ENCODE results near the gene ERICH2. TPM values are rescaled to one million over a fixed set of nuclear protein-coding genes. Genes with fewer than 3 reads are reported as not detected.

Gene ERICH2
- total RNA-seq, 1 experiment from 2014 or later, result 2.1 TPM

GRCh38 chr2:170761572-170761971 is 8.6 kb upstream of the ERICH2 start:
- in situ Hi-C loops (cut with HindIII; ENCODE audit: low sequenced_read_pairs), result no loop called here
- no peak for DNase-seq (ENCODE audit: low spot score)

DNA sequence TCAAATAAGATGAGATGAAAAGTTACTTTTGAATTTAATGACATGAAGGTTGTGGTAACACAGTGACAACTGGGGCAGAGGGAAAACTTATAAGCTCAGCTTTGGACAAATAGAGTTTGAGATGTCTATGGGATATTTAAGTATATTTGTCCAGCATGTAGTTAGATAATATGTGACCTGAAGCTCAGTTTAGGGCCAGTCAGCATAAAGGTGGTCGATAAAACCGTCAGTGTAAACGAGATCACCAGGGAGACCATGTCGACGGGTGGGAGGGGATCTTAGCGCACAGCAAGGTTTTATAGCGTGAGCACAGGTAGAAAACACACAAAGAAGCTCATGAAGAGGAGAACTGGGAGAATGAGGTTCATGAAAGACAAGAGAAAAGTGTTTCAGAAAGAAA is 7.4 kb upstream of the ERICH2 start:
- no peak for DNase-seq (ENCODE audit: low spot score)
- in situ Hi-C loops (cut with HindIII; ENCODE audit: low sequenced_read_pairs), result no loop called here

DNA sequence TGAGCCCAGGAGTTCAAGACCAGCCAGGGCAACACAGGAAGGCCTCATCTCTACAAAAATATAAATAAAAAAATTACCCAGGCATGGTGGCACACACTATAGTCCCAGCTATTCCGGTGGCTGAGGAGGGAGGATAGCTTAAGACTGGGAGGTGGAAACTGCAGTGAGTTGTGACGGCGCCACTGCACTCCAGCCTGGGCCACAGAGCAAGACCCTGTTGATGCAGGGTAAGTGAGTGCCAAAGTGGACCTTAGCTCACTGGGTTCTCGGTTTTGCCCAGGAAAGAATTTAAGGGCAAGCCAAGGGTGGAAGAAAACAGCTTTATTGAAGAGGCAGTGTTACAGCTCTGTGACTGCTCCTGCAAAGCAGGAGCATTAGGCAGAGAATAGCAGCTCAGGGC is 6.9 kb upstream of the ERICH2 start:
- DNase-seq (ENCODE audit: low spot score), result no peak
- in situ Hi-C loops (cut with HindIII; ENCODE audit: low sequenced_read_pairs), result no loop called here

DNA sequence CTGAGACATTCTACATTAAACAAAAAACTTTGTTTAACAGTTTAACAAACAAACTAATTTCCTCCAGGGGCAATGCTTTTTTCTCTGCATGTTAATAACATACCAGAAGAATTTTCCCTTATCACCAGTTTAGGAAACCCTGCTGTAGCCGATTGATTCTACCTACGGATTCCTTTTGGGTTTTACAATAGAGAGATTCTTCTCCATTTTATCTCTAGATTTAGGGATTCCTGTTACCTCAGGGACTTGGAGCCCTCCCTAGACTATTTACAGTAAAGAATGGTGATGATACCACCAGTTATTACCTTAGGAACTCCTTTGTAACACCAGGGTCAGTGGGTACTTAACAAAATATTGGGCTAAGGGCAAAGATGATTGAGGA is 5.3 kb upstream of the ERICH2 start:
- no peak for DNase-seq (ENCODE audit: low spot score)
- in situ Hi-C loops (cut with HindIII; ENCODE audit: low sequenced_read_pairs), result no loop called here

DNA sequence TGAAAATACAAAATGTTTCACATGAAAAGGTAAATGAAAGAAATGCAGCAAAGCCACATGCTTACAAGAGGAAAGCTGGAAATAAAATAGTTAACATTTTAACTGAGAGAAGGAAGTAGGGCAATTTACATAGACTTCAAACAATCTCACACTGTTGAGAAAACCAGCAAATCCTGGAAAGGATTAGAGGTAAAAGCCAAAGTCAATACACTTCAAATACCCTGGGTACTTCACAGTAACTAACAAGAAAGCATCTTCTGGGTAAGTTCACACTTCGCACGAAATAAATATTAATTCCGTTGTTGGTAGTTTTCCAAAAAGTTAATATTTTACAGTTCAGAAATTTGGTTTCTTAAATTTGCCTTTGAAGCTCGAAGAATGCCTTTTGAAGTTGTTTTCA is 3.5 kb upstream of the ERICH2 start:
- in situ Hi-C loops (cut with HindIII; ENCODE audit: low sequenced_read_pairs), result no loop called here
- no peak for DNase-seq (ENCODE audit: low spot score)

GRCh38 chr2:170770606-170771420 is 635 bp downstream of the ERICH2 start:
- DNase-seq (ENCODE audit: low spot score), result peak; percentile 23
- in situ Hi-C loops (cut with HindIII; ENCODE audit: low sequenced_read_pairs), result no loop called here

DNA sequence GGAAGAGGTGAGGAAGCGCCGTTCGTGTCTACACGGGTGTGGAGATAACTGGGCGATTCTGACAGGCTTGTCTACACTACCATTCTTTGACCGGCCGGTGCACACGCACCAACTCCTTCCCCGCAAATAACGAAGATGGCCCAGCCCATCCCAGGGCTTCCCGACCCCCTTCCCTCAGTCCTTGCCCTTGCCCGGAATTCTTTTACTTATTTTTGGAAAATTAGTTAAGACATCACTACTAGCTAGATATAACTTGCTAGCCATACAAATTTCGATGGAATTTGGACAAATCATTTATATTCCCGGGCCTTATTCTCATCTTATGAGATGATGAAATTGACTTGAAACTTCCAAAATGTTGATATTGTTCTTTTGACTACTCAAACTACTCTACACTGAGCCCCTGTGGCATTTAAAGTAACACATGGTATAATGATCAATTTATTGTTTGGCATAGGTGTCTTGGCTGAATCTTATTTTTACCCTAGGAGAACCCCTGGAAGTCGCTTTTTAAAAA is 1.3 kb downstream of the ERICH2 start:
- in situ Hi-C loops (cut with HindIII; ENCODE audit: low sequenced_read_pairs), result no loop called here
- DNase-seq (ENCODE audit: low spot score), result no peak

- no peak for DNase-seq (ENCODE audit: low spot score)
- in situ Hi-C loops (cut with HindIII; ENCODE audit: low sequenced_read_pairs), result no loop called here
Measured at GRCh38 chr2:170772295-170772694, 2.1 kb downstream of the ERICH2 start.

DNA sequence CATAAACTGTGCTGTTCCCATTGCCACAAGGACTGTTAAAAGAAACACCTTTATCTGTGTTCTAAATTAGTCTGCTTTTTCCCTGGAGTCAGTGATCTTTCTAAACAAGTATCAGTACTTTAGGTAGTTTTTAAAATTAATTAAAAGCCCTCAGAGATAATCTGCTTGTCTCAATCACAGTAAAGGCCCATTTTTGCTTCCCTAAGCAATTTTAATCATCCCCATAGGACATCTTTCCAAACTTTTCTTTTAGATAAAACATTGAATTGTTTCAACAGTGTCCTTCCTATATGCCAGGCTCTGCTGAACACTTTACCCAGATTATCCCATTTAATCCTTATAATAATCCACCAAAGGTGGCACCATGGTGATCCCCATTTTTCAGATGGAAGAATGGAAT is 3.9 kb downstream of the ERICH2 start:
- DNase-seq (ENCODE audit: low spot score), result no peak
- in situ Hi-C loops (cut with HindIII; ENCODE audit: low sequenced_read_pairs), result no loop called here

DNA sequence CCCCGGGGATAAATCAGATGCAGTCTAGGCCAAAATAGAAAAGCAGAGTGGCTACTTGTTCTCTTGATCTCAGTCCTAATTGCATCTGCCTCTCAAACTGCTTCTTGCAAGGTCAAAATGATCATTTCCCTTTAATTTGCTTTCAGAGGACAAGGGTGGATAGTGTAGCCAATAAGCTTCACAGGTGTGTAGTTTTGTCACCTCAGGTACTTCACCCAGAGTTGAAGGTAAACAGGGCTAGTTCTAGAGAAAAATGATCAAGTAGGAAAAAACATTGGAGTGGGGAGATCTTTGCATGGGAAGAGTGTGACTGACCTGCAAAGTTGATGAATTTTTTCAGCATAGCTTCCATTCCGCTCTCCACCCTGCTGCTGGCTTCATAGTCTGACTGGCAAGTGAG is 8.7 kb downstream of the ERICH2 start:
- DNase-seq (ENCODE audit: low spot score), result no peak
- in situ Hi-C loops (cut with HindIII; ENCODE audit: low sequenced_read_pairs), result no loop called here

DNA sequence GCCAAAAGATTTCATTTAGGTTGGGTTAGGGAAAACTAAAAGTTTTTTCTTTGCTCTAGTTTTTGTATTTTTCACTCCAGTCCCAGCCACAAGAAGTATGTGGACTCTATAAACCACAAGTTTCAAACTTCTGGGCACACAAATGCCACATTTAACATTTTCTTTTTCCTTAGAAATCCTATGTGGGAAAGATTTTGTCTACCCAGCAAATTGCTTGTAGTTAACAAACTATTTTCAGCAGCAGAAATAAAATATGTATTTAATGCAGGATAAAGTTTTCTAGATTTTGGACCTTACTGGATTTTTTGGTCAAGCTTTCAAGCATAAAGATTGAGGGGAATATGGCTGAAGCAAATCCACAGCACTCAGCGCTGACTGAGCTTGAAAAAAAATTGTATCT is 9.1 kb downstream of the ERICH2 start:
- DNase-seq (ENCODE audit: low spot score), result no peak
- in situ Hi-C loops (cut with HindIII; ENCODE audit: low sequenced_read_pairs), result no loop called here

- no peak for DNase-seq (ENCODE audit: low spot score)
- in situ Hi-C loops (cut with HindIII; ENCODE audit: low sequenced_read_pairs), result no loop called here
Measured at GRCh38 chr2:170782673-170783072, 12.5 kb downstream of the ERICH2 start.

GRCh38 chr2:170783549-170783948 is 13.4 kb downstream of the ERICH2 start:
- in situ Hi-C loops (cut with HindIII; ENCODE audit: low sequenced_read_pairs), result no loop called here
- DNase-seq (ENCODE audit: low spot score), result no peak

DNA sequence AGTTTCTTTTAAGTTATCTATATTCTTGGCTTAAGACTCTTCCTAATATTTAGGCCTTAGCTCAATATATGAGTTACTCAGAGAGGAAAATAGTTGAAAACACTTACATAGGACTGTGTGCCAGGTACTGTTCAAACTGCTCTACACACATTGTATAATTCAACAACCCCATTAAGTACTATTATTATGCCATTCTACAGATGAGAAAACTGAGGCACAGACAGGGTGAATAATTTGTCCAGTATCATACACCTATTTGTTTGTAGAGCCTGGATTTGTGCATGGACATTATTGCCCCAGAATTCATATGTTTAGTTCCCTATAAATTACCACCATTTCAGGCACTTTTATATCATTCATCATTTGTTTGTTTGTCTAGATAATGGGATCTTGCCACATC is 28.8 kb downstream of the ERICH2 start:
- no peak for DNase-seq (ENCODE audit: low spot score)
- in situ Hi-C loops (cut with HindIII; ENCODE audit: low sequenced_read_pairs), result no loop called here

DNA sequence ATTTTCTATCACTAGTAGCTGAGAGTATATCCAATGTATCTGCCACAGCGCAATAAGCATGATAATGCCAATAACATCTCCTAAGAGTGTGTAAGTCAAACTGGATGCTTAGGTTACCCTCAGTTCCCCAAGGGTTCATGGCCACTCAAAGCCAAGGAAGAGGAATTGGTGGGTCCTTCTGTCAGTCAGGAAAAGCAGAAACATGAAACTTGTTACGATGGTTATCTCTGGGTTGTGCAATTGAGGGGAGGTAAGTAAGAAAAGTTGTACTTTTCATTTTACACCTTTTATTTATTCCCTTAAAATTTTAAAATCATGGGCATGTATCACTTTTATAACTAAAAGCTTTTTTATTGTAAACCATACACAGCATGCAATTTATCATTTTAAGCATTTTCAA is 36.4 kb downstream of the ERICH2 start:
- no peak for DNase-seq (ENCODE audit: low spot score)
- in situ Hi-C loops (cut with HindIII; ENCODE audit: low sequenced_read_pairs), result no loop called here

GRCh38 chr2:170812710-170813600 is 42.8 kb downstream of the ERICH2 start:
- DNase-seq (ENCODE audit: low spot score), result peak; percentile 81
- in situ Hi-C loops (cut with HindIII; ENCODE audit: low sequenced_read_pairs), result no loop called here

- in situ Hi-C loops (cut with HindIII; ENCODE audit: low sequenced_read_pairs), result no loop called here
- no peak for DNase-seq (ENCODE audit: low spot score)
Measured at GRCh38 chr2:170813611-170814532, 43.7 kb downstream of the ERICH2 start.

- in situ Hi-C loops (cut with HindIII; ENCODE audit: low sequenced_read_pairs), result no loop called here
Measured at GRCh38 chr2:170814533-170815230, 44.5 kb downstream of the ERICH2 start.

GRCh38 chr2:170815311-170815710 is 45.1 kb downstream of the ERICH2 start:
- in situ Hi-C loops (cut with HindIII; ENCODE audit: low sequenced_read_pairs), result no loop called here
- no peak for DNase-seq (ENCODE audit: low spot score)

More at GRCh38 chr2:170814533-170815230, 44.5 kb downstream of the ERICH2 start:
- no peak for DNase-seq (ENCODE audit: low spot score)
